HEK293T (cell line): ENCODE results near the gene ACAT2.
"Not testable (repeated sequence)": the region's sequence is repeated elsewhere in the genome, so short reads cannot be mapped to it uniquely, and the experiment has no call there.

Experiments used
- CTCF ChIA-PET: fragments of 350-600 bp; formaldehyde crosslinking; extraction: SDS; loops from one replicate; lab custom pipeline; 2021; ENCODE audit warnings: antibody characterized with exemption, inconsistent platforms; lab: Yijun Ruan, JAX
- POLR2A ChIA-PET: fragments of 350-600 bp; formaldehyde crosslinking; extraction: SDS; loops from one replicate; lab custom pipeline; 2020; ENCODE audit warnings: antibody characterized with exemption, inconsistent platforms; lab: Yijun Ruan, JAX
- DNase-seq: peaks from one replicate; pipeline ENCODE4 v3.0.0; 2012; ENCODE audit warnings: mixed read lengths; ENCODE audit errors: extremely low spot score
- ARNT ChIP-seq: fragments of 450-650 bp; IDR thresholded peaks from 2 replicates; pipeline ENCODE4 v1.6.1; 2017; ENCODE audit warnings: mild to moderate bottlenecking
- BHLHE40 ChIP-seq: fragments of 450-650 bp; IDR thresholded peaks from 2 replicates; pipeline ENCODE4 v1.6.1; 2016; ENCODE audit warnings: mild to moderate bottlenecking, moderate library complexity, borderline replicate concordance
- CTBP1 ChIP-seq: fragments of 450-650 bp; IDR thresholded peaks from 2 replicates; pipeline ENCODE4 v1.6.1; 2016; ENCODE audit warnings: borderline replicate concordance
- ELF4 ChIP-seq: fragments of 450-650 bp; IDR thresholded peaks from 2 replicates; pipeline ENCODE4 v1.6.1; 2017; ENCODE audit warnings: antibody characterized with exemption
- FOXA1 ChIP-seq: fragments of 450-650 bp; IDR thresholded peaks from 2 replicates; pipeline ENCODE4 v1.6.1; 2016; ENCODE audit warnings: mild to moderate bottlenecking
- FOXK2 ChIP-seq: fragments of 450-650 bp; IDR thresholded peaks from 2 replicates; pipeline ENCODE4 v1.6.1; 2016; ENCODE audit warnings: mild to moderate bottlenecking
- FOXM1 ChIP-seq: fragments of 450-650 bp; IDR thresholded peaks from 2 replicates; pipeline ENCODE4 v1.6.1; 2017; ENCODE audit warnings: mild to moderate bottlenecking, borderline replicate concordance
- HDGF ChIP-seq: fragments of 450-650 bp; IDR thresholded peaks from 2 replicates; pipeline ENCODE4 v1.6.1; 2017; ENCODE audit warnings: antibody characterized with exemption, borderline replicate concordance
- L3MBTL2 ChIP-seq: fragments of 450-650 bp; conservative IDR thresholded peaks from 2 replicates; pipeline ENCODE4 v1.6.1; 2016; ENCODE audit warnings: mild to moderate bottlenecking
- LEF1 ChIP-seq: fragments of 450-650 bp; IDR thresholded peaks from 2 replicates; pipeline ENCODE4 v1.6.1; 2017; ENCODE audit warnings: mild to moderate bottlenecking, borderline replicate concordance
- NFRKB ChIP-seq: fragments of 450-650 bp; IDR thresholded peaks from 2 replicates; pipeline ENCODE4 v1.6.1; 2016; ENCODE audit warnings: mild to moderate bottlenecking, moderate library complexity
- SP1 ChIP-seq: fragments of 450-650 bp; IDR thresholded peaks from 2 replicates; pipeline ENCODE4 v1.6.1; 2017
- SUZ12 ChIP-seq: fragments of 450-650 bp; IDR thresholded peaks from 2 replicates; pipeline ENCODE4 v1.6.1; 2016; ENCODE audit warnings: mild to moderate bottlenecking
- TARDBP ChIP-seq: fragments of 450-650 bp; IDR thresholded peaks from 2 replicates; pipeline ENCODE4 v1.6.1; 2016
- ZNF384 ChIP-seq: fragments of 450-650 bp; IDR thresholded peaks from 2 replicates; pipeline ENCODE4 v1.6.1; 2016
- TF ChIP-seq, protein P1 (sequence below): fragments of 450-650 bp; IDR thresholded peaks from 2 replicates; pipeline ENCODE4 v1.6.1; 2016

Gene ACAT2

DNA sequence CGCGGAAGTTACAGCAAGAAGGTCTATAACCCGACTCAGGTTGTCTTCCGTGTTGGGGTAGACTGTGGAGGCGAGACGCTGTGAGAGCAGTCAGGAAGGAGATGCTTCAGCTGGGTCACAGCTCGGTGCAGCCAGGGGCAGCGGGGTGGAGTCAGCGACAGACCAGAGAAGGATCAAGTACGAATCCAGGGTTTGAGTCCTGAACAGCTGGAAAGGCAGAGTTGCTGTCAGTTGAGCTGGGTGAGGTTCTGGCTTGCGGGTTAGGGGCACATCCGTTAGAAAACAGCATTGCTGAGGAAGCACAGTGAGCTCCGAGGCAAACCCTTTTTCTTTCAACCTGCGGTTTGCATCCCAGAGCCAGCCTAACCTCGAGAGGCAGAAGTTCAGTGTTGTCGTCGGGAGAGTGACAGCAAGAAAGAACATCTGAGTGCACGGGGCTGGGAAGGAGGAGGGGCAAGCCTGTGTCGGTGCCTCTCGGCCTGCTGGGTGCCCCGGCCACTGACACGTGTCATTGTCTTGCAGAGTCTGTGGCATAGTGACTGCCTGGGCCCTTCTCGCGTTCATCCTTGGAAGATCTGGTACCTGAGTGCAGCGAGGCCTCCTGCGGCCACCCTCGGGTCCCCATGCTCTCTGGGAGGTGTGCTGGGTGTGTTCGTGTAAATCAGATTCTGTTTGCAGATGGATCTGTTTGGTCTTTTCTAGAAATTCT is 58.2 kb downstream of the ACAT2 start:
- ChIA-PET POLR2A (interaction anchor here (1.3 kb wide), 1 partner anchor 93 kb away, joined by 4 read pairs; the partner anchor contains the start of gene WTAP), CTCF (no interaction called here)
- DNase-seq: no peak
- TF ChIP-seq CTBP1: no peak
- TF ChIP-seq, protein P1, sequence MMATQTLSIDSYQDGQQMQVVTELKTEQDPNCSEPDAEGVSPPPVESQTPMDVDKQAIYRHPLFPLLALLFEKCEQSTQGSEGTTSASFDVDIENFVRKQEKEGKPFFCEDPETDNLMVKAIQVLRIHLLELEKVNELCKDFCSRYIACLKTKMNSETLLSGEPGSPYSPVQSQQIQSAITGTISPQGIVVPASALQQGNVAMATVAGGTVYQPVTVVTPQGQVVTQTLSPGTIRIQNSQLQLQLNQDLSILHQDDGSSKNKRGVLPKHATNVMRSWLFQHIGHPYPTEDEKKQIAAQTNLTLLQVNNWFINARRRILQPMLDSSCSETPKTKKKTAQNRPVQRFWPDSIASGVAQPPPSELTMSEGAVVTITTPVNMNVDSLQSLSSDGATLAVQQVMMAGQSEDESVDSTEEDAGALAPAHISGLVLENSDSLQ: no peak
- TF ChIP-seq TARDBP: no peak
- no peak for TF ChIP-seq L3MBTL2
- TF ChIP-seq SP1: no peak
- no peak for TF ChIP-seq HDGF
- TF ChIP-seq NFRKB: no peak
- no peak for TF ChIP-seq FOXK2
- no peak for TF ChIP-seq ZNF384
- TF ChIP-seq FOXM1: no peak
- TF ChIP-seq FOXA1: no peak
- no peak for TF ChIP-seq BHLHE40
- no peak for TF ChIP-seq ELF4

DNA sequence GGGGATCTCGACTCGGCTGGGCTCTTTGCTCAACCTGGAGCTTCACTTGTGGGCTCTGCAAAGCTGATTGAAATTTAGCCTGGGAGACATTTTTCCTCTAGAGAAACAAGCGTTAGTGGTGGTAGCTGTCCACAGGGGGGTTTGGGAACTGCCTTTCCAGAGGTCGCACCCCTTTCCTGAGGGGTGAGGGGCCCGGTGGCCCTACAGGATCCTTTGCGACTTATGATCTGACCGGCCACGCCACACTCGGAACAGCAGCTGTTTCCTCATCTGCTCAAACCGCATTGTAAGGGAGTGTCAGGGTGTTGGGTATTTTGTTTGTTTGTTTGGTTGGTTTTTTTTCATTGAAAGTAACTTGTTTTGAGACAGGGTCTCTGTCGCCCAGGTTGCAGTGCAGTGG is 59.3 kb downstream of the ACAT2 start:
- POLR2A ChIA-PET: no interaction called here
- TF ChIP-seq LEF1: no peak
- no peak for TF ChIP-seq FOXK2
- TF ChIP-seq CTBP1: no peak
- TF ChIP-seq SP1: no peak
- no peak for TF ChIP-seq ARNT
- no peak for TF ChIP-seq NFRKB
- CTCF ChIA-PET: no interaction called here
- no peak for DNase-seq

DNA sequence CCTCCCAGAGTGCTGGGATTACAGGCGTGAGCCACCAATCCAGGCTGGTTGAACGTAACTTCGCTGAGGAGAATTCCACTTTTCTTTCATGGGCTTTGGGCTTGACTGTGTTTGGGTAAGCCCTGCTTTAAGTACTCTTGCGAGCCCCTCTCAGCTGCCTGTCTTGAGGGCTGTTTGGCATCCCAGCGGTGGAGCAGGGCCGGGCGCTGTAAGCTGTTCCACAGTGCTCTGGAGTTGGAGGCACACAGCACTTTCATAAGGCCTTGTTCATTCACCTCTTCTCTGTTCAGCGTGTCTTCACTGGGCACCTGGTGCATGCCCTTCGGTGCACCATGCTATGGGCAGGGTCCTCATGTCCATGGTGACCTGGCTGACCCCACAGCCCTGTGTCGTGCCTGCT is 59.9 kb downstream of the ACAT2 start:
- CTCF ChIA-PET: no interaction called here
- POLR2A ChIA-PET: interaction anchor here (0.7 kb wide), 1 partner anchor 32 kb away, joined by 4 read pairs; the partner anchor contains the start of gene MRPL18
- TF ChIP-seq L3MBTL2 (no peak), SUZ12 (no peak), HDGF (no peak), ZNF384 (no peak), CTBP1 (no peak), FOXM1 (no peak), FOXK2 (no peak), SP1 (no peak), ARNT (no peak), FOXA1 (no peak), BHLHE40 (no peak), ELF4 (no peak), LEF1 (no peak), NFRKB (no peak), TARDBP (no peak)
- TF ChIP-seq, protein P1: no peak
- no peak for DNase-seq

DNA sequence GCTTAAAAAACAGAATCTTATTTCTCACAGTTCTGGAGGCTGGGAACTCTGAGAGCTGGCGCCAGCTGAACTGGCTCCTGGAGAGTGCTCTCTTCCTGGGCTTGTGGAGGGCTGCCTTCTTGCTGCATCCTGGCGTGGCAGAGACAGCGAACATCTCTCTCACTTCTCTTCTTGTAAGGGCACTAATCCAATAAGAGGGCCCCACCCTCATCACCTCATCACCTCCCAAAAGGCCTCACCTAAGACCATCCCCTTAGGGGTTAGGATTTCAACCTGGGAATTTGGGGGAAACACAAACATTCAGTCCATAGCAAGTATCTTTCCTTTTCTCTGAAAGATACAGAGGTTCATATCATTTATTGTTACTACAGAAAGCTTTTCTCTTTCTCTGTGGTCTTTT is 62.1 kb downstream of the ACAT2 start:
- no peak for DNase-seq
- ChIA-PET CTCF (no interaction called here), POLR2A (no interaction called here)
- no peak for TF ChIP-seq CTBP1
- no peak for TF ChIP-seq ELF4
- TF ChIP-seq LEF1: no peak
- TF ChIP-seq, protein P1: no peak
- no peak for TF ChIP-seq SUZ12
- no peak for TF ChIP-seq L3MBTL2
- TF ChIP-seq TARDBP: no peak
- TF ChIP-seq HDGF: no peak
- TF ChIP-seq ARNT: no peak
- no peak for TF ChIP-seq FOXK2
- no peak for TF ChIP-seq FOXA1
- no peak for TF ChIP-seq NFRKB
- no peak for TF ChIP-seq ZNF384
- no peak for TF ChIP-seq FOXM1

DNA sequence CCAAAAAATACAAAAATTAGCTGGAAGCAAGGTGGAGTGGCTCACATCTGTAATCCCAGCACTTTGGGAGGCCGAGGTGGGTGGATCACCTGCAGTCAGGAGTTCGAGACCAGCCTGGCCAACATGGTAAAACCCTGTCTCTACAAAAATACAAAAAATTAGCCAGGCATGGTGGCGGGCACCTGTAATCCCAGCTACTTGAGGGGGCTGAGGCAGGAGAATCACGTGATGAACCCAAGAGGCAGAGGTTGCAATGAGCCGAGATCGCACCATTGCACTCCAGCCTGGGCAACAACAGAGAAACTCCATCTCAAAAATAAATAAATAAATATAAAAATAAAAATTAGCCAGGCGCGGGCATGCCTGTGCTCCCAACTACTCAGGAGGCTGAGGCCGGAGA is 62.8 kb downstream of the ACAT2 start:
- CTCF ChIA-PET, POLR2A ChIA-PET: not testable (repeated sequence)

DNA sequence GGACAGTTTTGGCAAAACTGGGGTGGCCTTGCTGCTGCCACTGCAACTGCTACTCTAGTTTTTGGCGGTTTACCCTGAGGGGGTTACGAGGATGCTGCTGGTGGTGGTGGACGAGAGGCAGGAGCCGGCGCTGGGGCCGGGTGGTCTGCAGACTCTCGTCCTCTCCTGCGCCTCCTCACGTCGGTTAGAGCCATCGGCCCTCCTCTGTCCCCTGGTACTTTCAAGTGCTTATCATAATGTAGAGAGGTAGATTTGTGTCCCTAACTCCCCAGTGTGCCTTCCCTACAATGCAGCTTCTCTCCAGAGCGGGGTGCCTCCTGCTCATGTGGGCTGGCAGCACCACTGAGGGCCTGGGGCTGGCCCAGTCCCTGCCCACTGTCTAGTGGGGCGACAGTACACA is 64.2 kb downstream of the ACAT2 start:
- ChIA-PET POLR2A (no interaction called here), CTCF (no interaction called here)
- no peak for DNase-seq
- no peak for TF ChIP-seq FOXK2
- no peak for TF ChIP-seq NFRKB
- no peak for TF ChIP-seq L3MBTL2
- no peak for TF ChIP-seq CTBP1
- no peak for TF ChIP-seq ARNT
- TF ChIP-seq SUZ12: no peak
- no peak for TF ChIP-seq FOXM1
- no peak for TF ChIP-seq TARDBP
- TF ChIP-seq HDGF: no peak
- no peak for TF ChIP-seq LEF1
- no peak for TF ChIP-seq BHLHE40
- no peak for TF ChIP-seq ELF4
- TF ChIP-seq ZNF384: no peak
- TF ChIP-seq SP1: no peak

More for the DNA sequence above, 62.8 kb downstream of the ACAT2 start:
- not testable (repeated sequence) for DNase-seq
